Measurements from ENCODE around the gene IFITM2.
"Not testable (repeated sequence)": the region's sequence is repeated elsewhere in the genome, so short reads cannot be mapped to it uniquely, and the experiment has no call there.

Gene IFITM2

GRCh38 chr11:282171-282570 is 25.4 kb upstream of the IFITM2 start:
- no peak for DNase-seq

- no peak for DNase-seq
Measured at GRCh38 chr11:282630-283360, 24.8 kb upstream of the IFITM2 start.

GRCh38 chr11:283405-284104 is 24.1 kb upstream of the IFITM2 start:
- DNase-seq, result no peak

GRCh38 chr11:284105-285020 is 23.3 kb upstream of the IFITM2 start:
- peak; percentile 27 for DNase-seq

GRCh38 chr11:285021-285893 is 22.4 kb upstream of the IFITM2 start:
- DNase-seq, result peak; percentile 16

GRCh38 chr11:285894-286220 is 21.8 kb upstream of the IFITM2 start:
- no peak for DNase-seq

GRCh38 chr11:286977-287820 is 20.4 kb upstream of the IFITM2 start:
- DNase-seq, result not testable (repeated sequence)

- DNase-seq, result peak; percentile 21
Measured at GRCh38 chr11:287821-288477, 19.7 kb upstream of the IFITM2 start.

GRCh38 chr11:288478-289397 is 18.9 kb upstream of the IFITM2 start, which contains the start of gene PGGHG:
Gene PGGHG (plus strand): TSS chr11:289126. CDS start chr11:289817, 691 bp downstream.
- peak; percentile 74 for DNase-seq

- no peak for DNase-seq
Measured at GRCh38 chr11:289398-289711, 18.3 kb upstream of the IFITM2 start.

GRCh38 chr11:289712-290620 is 17.6 kb upstream of the IFITM2 start:
- peak; percentile 37 for DNase-seq

GRCh38 chr11:290621-291231 is 16.9 kb upstream of the IFITM2 start:
- DNase-seq, result peak; percentile 21

- peak; percentile 22 for DNase-seq
Measured at GRCh38 chr11:291281-292210, 16.1 kb upstream of the IFITM2 start.

- DNase-seq, result peak; percentile 30
Measured at GRCh38 chr11:292211-293121, 15.2 kb upstream of the IFITM2 start.

- peak; percentile 25 for DNase-seq
Measured at GRCh38 chr11:293271-293851, 14.3 kb upstream of the IFITM2 start.
